GM21367 (cell line): ENCODE data around the gene BCL6.
A peak's percentile ranks its signal among the peaks of the same experiment; 100 is the strongest.

Experiments used
- ATAC-seq: cut with Tn5 transposase; IDR thresholded peaks from one replicate; pipeline ENCODE4 v1.9.1; 2021; ENCODE audit not compliant: unreplicated experiment

Gene BCL6

GRCh38 chr3:187745201-187746058 lies at the start of gene BCL6:
Gene BCL6, minus strand, starts transcription at chr3:187745468. Its CDS starts 11,775 bp downstream, at chr3:187733693.
- ATAC-seq = peak; percentile 67

- ATAC-seq = no peak
Measured at GRCh38 chr3:187794731-187795130, 49.5 kb upstream of the BCL6 start.

GRCh38 chr3:187793618-187794017 lies 48.4 kb upstream of the BCL6 start:
- no peak for ATAC-seq

- no peak for ATAC-seq
Measured at GRCh38 chr3:187792521-187792920, 47.3 kb upstream of the BCL6 start.

- ATAC-seq = no peak
Measured at GRCh38 chr3:187789872-187790271, 44.6 kb upstream of the BCL6 start.

GRCh38 chr3:187788984-187789857 lies 44.0 kb upstream of the BCL6 start:
- ATAC-seq = no peak

- ATAC-seq = no peak
Measured at GRCh38 chr3:187783098-187783497, 37.8 kb upstream of the BCL6 start.

GRCh38 chr3:187782006-187782405 lies 36.7 kb upstream of the BCL6 start:
- no peak for ATAC-seq

- no peak for ATAC-seq
Measured at GRCh38 chr3:187781001-187781400, 35.7 kb upstream of the BCL6 start.

- ATAC-seq = no peak
Measured at GRCh38 chr3:187778726-187779125, 33.5 kb upstream of the BCL6 start.

GRCh38 chr3:187777331-187777941 lies 32.2 kb upstream of the BCL6 start:
- ATAC-seq = peak; percentile 41

GRCh38 chr3:187775549-187775948 lies 30.3 kb upstream of the BCL6 start:
- ATAC-seq = no peak

GRCh38 chr3:187774185-187774789 lies 29.0 kb upstream of the BCL6 start:
- peak; percentile 1 for ATAC-seq

- ATAC-seq = peak; percentile 67
Measured at GRCh38 chr3:187773233-187774184, 28.2 kb upstream of the BCL6 start.

GRCh38 chr3:187770224-187770623 lies 25.0 kb upstream of the BCL6 start:
- peak; percentile 43 for ATAC-seq

GRCh38 chr3:187769771-187770170 lies 24.5 kb upstream of the BCL6 start:
- no peak for ATAC-seq

- no peak for ATAC-seq
Measured at GRCh38 chr3:187767266-187768012, 22.2 kb upstream of the BCL6 start.

GRCh38 chr3:187765342-187765741 lies 20.1 kb upstream of the BCL6 start:
- no peak for ATAC-seq
